Sigmoid colon (tissue), 4 donors: ENCODE results near the gene SHISAL1.

ENCODE experiments used
- EP300 ChIP-seq, 4 donors: sonication (generic); formaldehyde crosslinking; IDR thresholded peaks; one replicate each; pipeline ENCODE4 v1.6.1; 2017; ENCODE audit warnings: antibody characterized with exemption in 4 of 4
- POLR2AphosphoS5 ChIP-seq, 4 donors: sonication (generic); formaldehyde crosslinking; IDR thresholded peaks; one replicate each; pipeline ENCODE4 v1.6.1; 2017; ENCODE audit warnings: antibody characterized with exemption in 4 of 4
- TF ChIP-seq, protein P1 (sequence below), 4 experiments: fragments of 450-650 bp in 3 of 4; fragments of 200-600 bp in 1 of 4; IDR thresholded peaks; one replicate each; pipeline ENCODE4 v1.5.1; 2016 to 2019; ENCODE audit warnings: antibody characterized with exemption in 4 of 4, mild to moderate bottlenecking in 3 of 4, moderate library complexity in 2 of 4

DNA sequence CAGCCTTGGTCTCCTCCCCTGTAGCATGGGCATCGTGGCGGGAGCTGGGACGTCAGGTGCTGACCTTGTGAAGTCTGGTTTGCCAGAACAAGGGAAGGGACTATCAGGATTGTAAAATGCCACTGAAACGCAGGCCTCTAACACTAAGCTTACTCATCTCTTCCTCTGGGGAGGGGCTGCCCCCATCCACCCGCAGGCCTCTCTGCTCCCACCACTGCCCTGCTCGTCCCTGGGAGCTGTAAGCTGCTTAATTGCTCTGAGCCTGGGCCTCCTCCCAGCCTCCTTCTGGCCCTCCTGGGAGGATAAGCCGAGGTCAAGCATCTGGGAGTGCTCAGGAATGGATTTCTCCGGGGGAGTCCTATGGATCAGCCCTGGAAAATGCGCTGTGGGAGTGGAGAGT, 8.4 kb downstream of the SHISAL1 start:
- TF ChIP-seq, protein P1, sequence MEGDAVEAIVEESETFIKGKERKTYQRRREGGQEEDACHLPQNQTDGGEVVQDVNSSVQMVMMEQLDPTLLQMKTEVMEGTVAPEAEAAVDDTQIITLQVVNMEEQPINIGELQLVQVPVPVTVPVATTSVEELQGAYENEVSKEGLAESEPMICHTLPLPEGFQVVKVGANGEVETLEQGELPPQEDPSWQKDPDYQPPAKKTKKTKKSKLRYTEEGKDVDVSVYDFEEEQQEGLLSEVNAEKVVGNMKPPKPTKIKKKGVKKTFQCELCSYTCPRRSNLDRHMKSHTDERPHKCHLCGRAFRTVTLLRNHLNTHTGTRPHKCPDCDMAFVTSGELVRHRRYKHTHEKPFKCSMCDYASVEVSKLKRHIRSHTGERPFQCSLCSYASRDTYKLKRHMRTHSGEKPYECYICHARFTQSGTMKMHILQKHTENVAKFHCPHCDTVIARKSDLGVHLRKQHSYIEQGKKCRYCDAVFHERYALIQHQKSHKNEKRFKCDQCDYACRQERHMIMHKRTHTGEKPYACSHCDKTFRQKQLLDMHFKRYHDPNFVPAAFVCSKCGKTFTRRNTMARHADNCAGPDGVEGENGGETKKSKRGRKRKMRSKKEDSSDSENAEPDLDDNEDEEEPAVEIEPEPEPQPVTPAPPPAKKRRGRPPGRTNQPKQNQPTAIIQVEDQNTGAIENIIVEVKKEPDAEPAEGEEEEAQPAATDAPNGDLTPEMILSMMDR (IDR thresholded peaks at IDR 0.05) = no peak
- no peak for TF ChIP-seq EP300 (IDR thresholded peaks at IDR 0.05)
- no peak for TF ChIP-seq POLR2AphosphoS5 (IDR thresholded peaks at IDR 0.05)
